GM12891 (cell line): ENCODE results near the gene STK25.
"Not testable (repeated sequence)": the region's sequence is repeated elsewhere in the genome, so short reads cannot be mapped to it uniquely, and the experiment has no call there.

ENCODE experiments used
- DNase-seq: peaks from one replicate; pipeline ENCODE4 v3.0.0; 2011; ENCODE audit warnings: low spot score; ENCODE audit not compliant: insufficient read length
- FAIRE-seq: peaks from 2 replicates; lab custom pipeline; 2011; peaks lifted over from hg19 to GRCh38; lab: Jason Lieb, UNC
- PAX5 ChIP-seq: IDR thresholded peaks from 2 replicates; pipeline ENCODE4 v1.6.1; 2011; ENCODE audit warnings: low read length, moderate library complexity, mild to moderate bottlenecking; ENCODE audit not compliant: insufficient read depth, severe bottlenecking
- POLR2A ChIP-seq: IDR thresholded peaks from 2 replicates; pipeline ENCODE4 v1.6.1; 2011; ENCODE audit warnings: low read depth, low read length, control low read depth
- POLR2AphosphoS5 ChIP-seq: IDR thresholded peaks from 2 replicates; pipeline ENCODE4 v1.6.1; 2011; ENCODE audit warnings: low read depth, low read length, control low read depth
- POU2F2 ChIP-seq: IDR thresholded peaks from 2 replicates; pipeline ENCODE4 v1.6.1; 2011; ENCODE audit warnings: low read depth, mild to moderate bottlenecking, control low read depth, low read length, moderate library complexity
- SPI1 ChIP-seq: IDR thresholded peaks from 2 replicates; pipeline ENCODE4 v1.6.1; 2011; ENCODE audit warnings: low read depth, low read length, control low read depth
- TAF1 ChIP-seq: IDR thresholded peaks from 2 replicates; pipeline ENCODE4 v1.6.1; 2011; ENCODE audit warnings: low read depth, low read length, control low read depth

The STK25 gene

DNA sequence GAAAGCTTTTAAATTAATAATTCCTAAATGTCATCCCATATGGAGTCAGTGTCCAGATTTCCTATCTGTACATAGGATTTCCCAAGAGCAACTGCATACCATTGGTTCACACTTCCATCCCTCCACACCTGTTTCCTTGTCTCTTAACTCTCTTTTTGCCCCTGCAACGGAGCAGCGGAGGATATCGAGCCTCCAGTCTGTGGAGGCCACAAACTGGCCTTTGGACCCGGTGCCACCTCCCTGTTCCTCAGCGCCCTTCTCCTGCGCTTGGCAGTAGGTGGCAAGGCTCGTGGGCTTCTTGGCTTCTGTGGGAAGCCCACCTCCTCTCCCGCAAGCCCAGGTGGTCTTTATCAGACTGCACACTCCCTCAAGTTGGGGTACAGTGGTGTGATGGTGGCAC is 23.8 kb upstream of the STK25 start:
- TF ChIP-seq SPI1 = no peak
- TF ChIP-seq POLR2AphosphoS5 = no peak
- TF ChIP-seq PAX5 = no peak
- no peak for TF ChIP-seq TAF1
- no peak for TF ChIP-seq POLR2A
- no peak for TF ChIP-seq POU2F2
- no peak for FAIRE-seq
- DNase-seq = no peak

DNA sequence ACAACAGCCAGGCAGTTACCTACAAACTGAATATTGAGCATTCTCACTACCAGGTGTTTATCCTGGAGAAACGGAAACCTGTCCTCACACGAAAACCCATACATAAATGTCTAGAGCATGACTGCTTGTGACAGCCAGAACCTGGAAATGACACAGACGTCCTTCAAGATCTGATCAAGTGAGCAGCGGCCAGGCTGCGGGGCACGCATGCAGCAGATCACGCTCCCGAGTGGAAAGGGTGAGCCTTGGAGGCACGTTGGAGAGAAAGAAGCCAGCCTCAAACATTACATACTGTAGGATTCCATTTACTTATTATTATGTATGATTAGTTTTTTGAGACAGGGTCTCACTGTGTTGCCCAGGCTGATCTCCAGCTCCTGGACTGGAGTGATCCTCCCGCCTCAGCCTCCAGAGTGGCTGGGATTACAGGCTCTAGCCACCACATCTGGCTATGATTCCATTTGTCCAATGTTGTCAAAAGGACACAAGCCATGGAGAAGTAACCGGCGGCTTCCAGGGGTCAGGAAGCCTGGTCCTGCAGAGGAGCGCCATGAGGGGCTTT is 22.9 kb upstream of the STK25 start:
- DNase-seq = no peak
- TF ChIP-seq POLR2A = no peak
- no peak for TF ChIP-seq SPI1
- TF ChIP-seq POU2F2 = no peak
- no peak for TF ChIP-seq POLR2AphosphoS5
- no peak for TF ChIP-seq PAX5
- no peak for TF ChIP-seq TAF1
- no peak for FAIRE-seq

DNA sequence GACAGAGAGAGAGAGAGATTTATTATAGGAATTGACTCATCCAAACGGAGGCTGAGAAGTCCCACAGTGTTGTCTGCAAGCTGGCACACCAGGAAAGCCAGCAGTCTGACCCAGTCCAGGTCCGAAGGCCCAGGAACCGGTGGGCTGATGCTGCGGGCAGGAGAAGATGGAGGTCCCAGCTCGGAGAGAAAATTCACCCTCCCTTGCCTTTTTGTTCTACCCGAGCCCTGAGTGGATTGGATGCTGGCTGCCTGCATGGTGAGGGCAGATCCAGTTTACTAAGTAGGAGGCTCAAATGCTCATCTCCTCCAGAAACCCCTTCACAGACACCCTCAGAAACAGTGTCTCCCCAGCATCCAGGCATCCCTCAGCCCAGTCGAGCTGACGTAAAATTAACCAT is 22.2 kb upstream of the STK25 start:
- no peak for TF ChIP-seq SPI1
- TF ChIP-seq POLR2A = no peak
- no peak for TF ChIP-seq POU2F2
- no peak for TF ChIP-seq POLR2AphosphoS5
- no peak for TF ChIP-seq TAF1
- no peak for TF ChIP-seq PAX5
- FAIRE-seq (no peak), DNase-seq (no peak)

DNA sequence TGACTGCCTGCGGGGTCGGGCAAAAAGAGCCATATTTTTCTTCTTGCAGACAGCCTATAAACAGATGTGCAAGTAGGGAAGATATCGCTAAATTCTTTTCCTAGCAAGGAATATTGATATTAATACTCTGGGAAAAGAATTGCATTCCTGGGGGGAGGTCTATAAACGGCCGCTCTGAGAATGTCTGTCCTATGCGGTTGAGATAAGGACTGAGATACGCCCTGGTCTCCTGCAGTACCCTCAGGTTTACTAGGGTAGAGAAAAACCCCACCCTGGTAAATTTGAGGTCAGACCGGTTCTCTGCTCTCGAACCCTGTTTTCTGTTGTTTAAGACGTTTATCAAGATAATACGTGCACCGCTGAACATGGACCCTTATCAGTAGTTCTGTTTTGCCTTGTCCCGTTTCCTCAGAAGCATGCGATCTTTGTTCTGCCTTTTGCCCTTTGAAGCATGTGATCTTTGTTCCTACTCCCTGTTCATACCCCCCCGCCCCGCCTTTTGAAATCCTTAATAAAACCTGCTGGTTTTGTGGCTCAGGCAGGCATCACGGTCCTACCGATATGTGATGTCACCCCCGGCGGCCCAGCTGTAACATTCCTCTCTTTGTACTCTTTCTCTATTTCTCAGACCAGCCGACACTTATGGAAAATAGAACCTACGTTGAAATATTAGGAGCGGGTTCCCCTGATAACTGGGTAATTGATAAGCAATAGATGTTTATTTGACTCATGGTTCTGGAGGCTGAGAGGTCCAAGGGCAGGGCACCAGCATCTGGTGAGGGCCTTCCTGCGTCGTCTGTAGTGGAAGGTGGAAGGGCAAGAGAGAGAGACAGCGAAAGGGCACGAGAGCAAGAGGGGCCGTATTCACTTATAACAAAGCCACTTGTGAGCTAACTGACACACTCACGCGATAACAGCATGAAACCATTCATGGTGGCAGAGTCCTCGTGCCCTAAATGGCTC is 17.7 kb upstream of the STK25 start:
- FAIRE-seq, DNase-seq: not testable (repeated sequence)

DNA sequence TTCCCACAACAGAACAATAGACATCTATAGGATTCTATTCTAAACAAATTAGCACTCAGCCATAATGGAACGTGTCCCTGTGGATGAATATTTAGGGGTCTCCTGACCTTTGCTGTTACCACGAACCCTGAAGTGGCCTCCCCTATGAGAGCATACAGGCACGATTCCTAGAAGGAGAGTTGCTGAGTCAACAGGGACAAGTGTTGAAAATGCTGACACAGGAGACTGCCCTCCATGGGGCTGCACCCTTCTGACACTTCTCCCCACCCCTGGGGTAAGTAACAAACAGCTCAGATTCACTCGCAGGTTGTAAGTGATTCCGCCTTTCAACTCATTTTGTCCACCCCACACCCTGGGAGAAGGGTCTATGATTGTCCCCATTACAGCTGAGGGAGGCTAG is 14.1 kb upstream of the STK25 start:
- TF ChIP-seq POLR2AphosphoS5 (no peak), PAX5 (no peak), SPI1 (no peak)
- no peak for FAIRE-seq
- no peak for DNase-seq

DNA sequence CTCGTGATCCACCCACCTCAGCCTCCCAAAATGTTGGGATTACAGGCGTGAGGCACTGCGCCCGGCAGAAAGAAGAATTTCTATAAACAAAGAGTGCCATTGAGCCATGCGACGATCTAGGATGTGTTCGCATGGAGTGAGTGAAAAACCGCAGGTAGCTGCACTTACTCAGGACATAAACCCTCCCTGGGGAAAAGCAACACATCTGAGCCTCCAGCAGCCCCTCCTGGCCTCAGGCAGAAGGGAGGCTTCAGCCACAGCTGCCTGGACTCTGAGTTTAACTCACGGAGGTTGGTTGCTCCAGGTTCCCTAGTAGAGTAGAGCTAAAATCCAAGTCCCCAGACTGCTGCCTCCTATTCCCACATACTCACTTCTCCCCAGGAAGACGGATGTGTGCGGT is 11.3 kb upstream of the STK25 start:
- FAIRE-seq = no peak
- TF ChIP-seq PAX5 (no peak), POU2F2 (no peak), SPI1 (no peak), POLR2A (no peak), POLR2AphosphoS5 (no peak), TAF1 (no peak)
- DNase-seq = no peak

DNA sequence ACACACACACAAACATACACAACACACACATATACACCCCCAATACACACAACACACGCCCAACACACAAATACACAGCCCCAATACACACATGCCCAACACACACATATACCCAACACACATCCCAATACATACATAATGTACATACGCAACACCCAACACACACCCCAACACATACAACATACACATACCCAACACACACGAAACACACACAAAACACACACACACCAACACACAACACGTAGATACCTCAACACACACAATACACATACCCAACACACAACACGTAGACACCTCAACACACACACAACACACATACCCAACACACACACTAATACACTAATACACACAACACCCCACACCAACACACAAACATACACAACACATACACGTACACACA is 8.9 kb upstream of the STK25 start:
- peak; percentile 98 for FAIRE-seq
- DNase-seq = no peak
- TF ChIP-seq PAX5 (no peak), POLR2AphosphoS5 (no peak), POU2F2 (no peak), SPI1 (no peak), POLR2A (no peak), TAF1 (no peak)

DNA sequence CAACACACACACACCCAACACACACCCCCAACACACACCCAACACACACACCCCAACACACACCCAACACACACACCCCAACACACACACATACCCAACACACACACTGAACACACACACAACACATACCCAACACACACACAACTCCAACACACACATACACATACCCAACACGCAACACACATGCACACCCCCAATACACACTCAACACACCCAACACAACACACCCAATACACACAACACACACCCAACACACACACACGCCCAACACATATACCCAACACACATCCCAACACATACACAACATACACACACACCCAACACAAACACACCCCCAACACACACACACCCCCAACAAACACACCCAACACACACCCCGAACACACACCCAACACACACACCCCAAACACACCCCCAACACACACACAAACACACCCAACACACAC is 8.2 kb upstream of the STK25 start:
- TF ChIP-seq POLR2AphosphoS5 (no peak), SPI1 (no peak), TAF1 (no peak), PAX5 (no peak), POU2F2 (no peak), POLR2A (no peak)
- no peak for DNase-seq
- FAIRE-seq = no peak

DNA sequence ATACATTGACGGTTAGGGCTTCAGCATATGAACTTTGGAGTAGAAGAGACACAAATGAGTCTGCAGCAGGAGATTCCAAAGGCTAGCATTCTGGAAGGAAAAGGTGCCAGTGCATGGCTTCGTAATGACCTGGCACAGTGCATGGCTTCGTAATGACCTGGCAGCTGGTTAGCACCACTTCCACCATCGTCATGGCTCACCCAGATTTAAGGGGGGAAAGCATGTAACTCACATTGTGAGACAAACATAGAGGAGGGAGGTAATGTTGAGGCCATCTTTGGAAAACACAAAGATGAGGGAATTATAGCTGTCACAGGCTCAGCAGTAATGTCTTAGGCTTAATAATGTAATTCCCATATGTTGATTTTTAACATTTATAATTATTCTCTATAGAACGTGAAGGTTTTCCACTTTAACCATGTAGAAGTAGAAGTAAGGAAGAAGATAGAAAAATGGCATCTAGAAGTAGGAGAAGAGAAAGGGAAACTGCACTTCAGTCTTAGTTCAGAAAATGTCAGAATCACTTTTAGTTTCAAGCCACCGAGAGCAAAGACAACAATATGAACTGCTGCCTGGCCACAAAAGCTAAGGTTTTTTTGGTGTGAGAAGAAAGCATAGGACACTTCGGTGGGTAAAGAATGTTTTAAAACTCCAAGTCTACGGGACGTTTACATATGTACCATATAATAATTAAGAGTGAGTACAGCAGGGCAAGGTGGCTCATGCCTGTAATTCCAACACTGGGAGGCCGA is 6.8 kb upstream of the STK25 start:
- DNase-seq = no peak
- peak; percentile 33 for FAIRE-seq
- TF ChIP-seq POLR2A = no peak
- TF ChIP-seq POLR2AphosphoS5 = no peak
- no peak for TF ChIP-seq TAF1
- no peak for TF ChIP-seq PAX5
- TF ChIP-seq SPI1 = no peak
- TF ChIP-seq POU2F2 = no peak

DNA sequence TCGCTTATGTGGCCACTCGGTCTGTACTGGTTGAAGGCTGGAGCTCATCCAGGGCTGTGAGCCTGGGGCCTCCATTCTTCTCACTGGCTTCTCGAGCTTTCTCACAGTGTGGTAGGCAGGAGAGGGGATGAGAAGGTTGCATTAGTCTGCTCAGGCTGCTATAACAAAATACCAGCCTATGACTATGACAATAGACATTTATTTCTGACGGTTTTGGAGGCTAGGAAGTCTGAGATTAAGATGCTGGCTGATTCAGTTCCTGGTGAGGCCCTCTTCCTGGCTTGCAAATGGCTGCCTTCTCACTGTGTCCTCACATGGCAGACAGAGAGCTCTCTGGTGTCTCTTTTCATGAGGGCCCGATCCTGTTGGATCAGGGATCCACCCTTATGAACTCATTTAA is 6.2 kb upstream of the STK25 start:
- DNase-seq (no peak), FAIRE-seq (no peak)

More for the DNA sequence above, 6.2 kb upstream of the STK25 start:
- TF ChIP-seq TAF1 = no peak
- TF ChIP-seq POLR2AphosphoS5 = no peak
- no peak for TF ChIP-seq PAX5
- no peak for TF ChIP-seq POLR2A
- no peak for TF ChIP-seq SPI1
- no peak for TF ChIP-seq POU2F2
